ENCODE results near the gene ADCY5. TPM values are rescaled to one million over a fixed set of nuclear protein-coding genes. Genes with fewer than 3 reads are reported as not detected.

ADCY5 gene
- total RNA-seq, 1 donor from 2014 or later = not detected

- Histone ChIP-seq H3K36me3 (ENCODE audit: control insufficient read depth, insufficient read depth, low read length) (no peaks in the 10 kb centered on the region), H3K4me3 (ENCODE audit: low read depth, low read length) (no peak overlapping the region), H3K27me3 (ENCODE audit: control insufficient read depth, insufficient read depth, low read length) (no peaks in the 10 kb centered on the region)
- DNase-seq (ENCODE audit: low read depth) (no peak), FAIRE-seq (no peak)
- no peak for TF ChIP-seq CTCF (IDR thresholded peaks at IDR 0.05; ENCODE audit: insufficient read depth, low read length, severe bottlenecking)
These were observed 68.6 kb downstream of the ADCY5 start for GRCh38 chr3:123380261-123380660.

- no peak for TF ChIP-seq CTCF (IDR thresholded peaks at IDR 0.05; ENCODE audit: insufficient read depth, low read length, severe bottlenecking)
- DNase-seq (ENCODE audit: low read depth) (no peak), FAIRE-seq (no peak)
- no peaks in the 10 kb centered on the region for H3K36me3 ChIP-seq (ENCODE audit: control insufficient read depth, insufficient read depth, low read length)
- H3K4me3 ChIP-seq (ENCODE audit: low read depth, low read length) = no peak overlapping the region
- no peaks in the 10 kb centered on the region for H3K27me3 ChIP-seq (ENCODE audit: control insufficient read depth, insufficient read depth, low read length)
These were observed 69.7 kb downstream of the ADCY5 start for GRCh38 chr3:123379041-123379830.

- FAIRE-seq (no peak), DNase-seq (ENCODE audit: low read depth) (no peak)
- H3K27me3 ChIP-seq (ENCODE audit: control insufficient read depth, insufficient read depth, low read length) = no peaks in the 10 kb centered on the region
- no peak for TF ChIP-seq CTCF (IDR thresholded peaks at IDR 0.05; ENCODE audit: insufficient read depth, low read length, severe bottlenecking)
- no peaks in the 10 kb centered on the region for H3K36me3 ChIP-seq (ENCODE audit: control insufficient read depth, insufficient read depth, low read length)
- H3K4me3 ChIP-seq (ENCODE audit: low read depth, low read length) = no peak overlapping the region
These were observed 70.4 kb downstream of the ADCY5 start for GRCh38 chr3:123378409-123378915.

- no peak for DNase-seq (ENCODE audit: low read depth)
- no peak for FAIRE-seq
- H3K4me3 ChIP-seq (ENCODE audit: low read depth, low read length) = no peak overlapping the region
- TF ChIP-seq CTCF (IDR thresholded peaks at IDR 0.05; ENCODE audit: insufficient read depth, low read length, severe bottlenecking) = no peak
- no peaks in the 10 kb centered on the region for H3K36me3 ChIP-seq (ENCODE audit: control insufficient read depth, insufficient read depth, low read length)
- peaks cover 2% of the 10 kb centered on the region for H3K27me3 ChIP-seq (ENCODE audit: control insufficient read depth, insufficient read depth, low read length)
These were observed 71.6 kb downstream of the ADCY5 start for GRCh38 chr3:123377243-123377740.

- no peak for TF ChIP-seq CTCF (IDR thresholded peaks at IDR 0.05; ENCODE audit: insufficient read depth, low read length, severe bottlenecking)
- H3K27me3 ChIP-seq (ENCODE audit: control insufficient read depth, insufficient read depth, low read length) = peaks cover 3% of the 10 kb centered on the region
- no peak for FAIRE-seq
These were observed 72.2 kb downstream of the ADCY5 start for GRCh38 chr3:123376451-123377242.

More at GRCh38 chr3:123376451-123377242, 72.2 kb downstream of the ADCY5 start:
- H3K36me3 ChIP-seq (ENCODE audit: control insufficient read depth, insufficient read depth, low read length) = no peaks in the 10 kb centered on the region
- no peak for DNase-seq (ENCODE audit: low read depth)
- no peak overlapping the region for H3K4me3 ChIP-seq (ENCODE audit: low read depth, low read length)

Measured in bronchial epithelial cell (primary cell).